ENCODE measurements around the gene FOXP1. TPM values are rescaled to one million over a fixed set of nuclear protein-coding genes. Genes with fewer than 3 reads are reported as not detected.

Gene FOXP1
- total RNA-seq, 1 experiment from 2014 or later, result 58.4 TPM

DNA sequence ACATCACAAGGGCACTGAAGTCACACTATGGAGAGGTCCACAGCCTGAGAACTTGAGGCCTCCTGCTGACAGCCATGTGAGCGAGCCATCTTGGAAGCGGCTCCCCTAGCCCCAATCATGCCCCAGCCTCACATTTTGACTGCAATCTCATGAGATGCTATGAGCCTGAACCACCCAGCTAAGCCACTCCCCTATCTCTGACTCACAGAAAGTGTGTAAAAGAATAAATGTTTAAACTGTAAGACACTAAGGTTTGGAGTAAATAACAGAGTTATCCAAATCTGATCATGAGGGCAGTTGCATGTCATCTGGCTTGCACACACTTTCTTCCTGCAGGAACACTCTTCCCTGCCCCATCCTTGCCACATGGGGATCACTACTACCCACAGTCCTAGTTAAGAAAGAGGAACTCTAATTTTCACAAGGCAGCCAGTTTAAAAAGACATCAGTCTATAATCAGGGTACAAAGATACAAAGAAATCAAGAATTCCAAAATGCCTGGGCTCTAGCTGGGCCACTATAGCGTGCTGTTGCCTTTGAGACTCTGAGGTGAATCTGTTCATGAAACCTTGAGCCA is 494.2 kb downstream of the FOXP1 start:
- no TSS peak for BruUV-seq (replicated peaks)
- TF ChIP-seq EZH2 (IDR thresholded peaks at IDR 0.05; ENCODE audit: borderline replicate concordance, low read depth, low read length, poor library complexity, severe bottlenecking), result no peak
- TF ChIP-seq, protein P1, sequence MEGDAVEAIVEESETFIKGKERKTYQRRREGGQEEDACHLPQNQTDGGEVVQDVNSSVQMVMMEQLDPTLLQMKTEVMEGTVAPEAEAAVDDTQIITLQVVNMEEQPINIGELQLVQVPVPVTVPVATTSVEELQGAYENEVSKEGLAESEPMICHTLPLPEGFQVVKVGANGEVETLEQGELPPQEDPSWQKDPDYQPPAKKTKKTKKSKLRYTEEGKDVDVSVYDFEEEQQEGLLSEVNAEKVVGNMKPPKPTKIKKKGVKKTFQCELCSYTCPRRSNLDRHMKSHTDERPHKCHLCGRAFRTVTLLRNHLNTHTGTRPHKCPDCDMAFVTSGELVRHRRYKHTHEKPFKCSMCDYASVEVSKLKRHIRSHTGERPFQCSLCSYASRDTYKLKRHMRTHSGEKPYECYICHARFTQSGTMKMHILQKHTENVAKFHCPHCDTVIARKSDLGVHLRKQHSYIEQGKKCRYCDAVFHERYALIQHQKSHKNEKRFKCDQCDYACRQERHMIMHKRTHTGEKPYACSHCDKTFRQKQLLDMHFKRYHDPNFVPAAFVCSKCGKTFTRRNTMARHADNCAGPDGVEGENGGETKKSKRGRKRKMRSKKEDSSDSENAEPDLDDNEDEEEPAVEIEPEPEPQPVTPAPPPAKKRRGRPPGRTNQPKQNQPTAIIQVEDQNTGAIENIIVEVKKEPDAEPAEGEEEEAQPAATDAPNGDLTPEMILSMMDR (conservative IDR thresholded peaks at IDR 0.05; ENCODE audit: low read depth, low read length), result no peak
- ChIA-PET CTCF (no interaction called here), POLR2A (ENCODE audit: low non-redundant PET) (interaction anchor here (0.5 kb wide), 1 partner anchor 52 kb away, joined by 3 read pairs; no protein-coding TSS in a partner anchor)
- Histone ChIP-seq H3K4me1 (ENCODE audit: insufficient read depth, low read length, poor library complexity, severe bottlenecking) (no peaks in the 10 kb centered on the region), H3K4me3 (ENCODE audit: low read depth, low read length, poor library complexity, severe bottlenecking) (no peak overlapping the region), H3K9me3 (ENCODE audit: low read depth, low read length, poor library complexity, severe bottlenecking) (no peaks in the 10 kb centered on the region), H3K27me3 (replicated peaks; ENCODE audit: insufficient read depth, low read depth, low read length, poor library complexity) (no peaks in the 10 kb centered on the region), H3K36me3 (ENCODE audit: insufficient read depth, low read length, poor library complexity, severe bottlenecking) (no peaks in the 10 kb centered on the region), H3K27ac (ENCODE audit: low read depth, low read length, poor library complexity, severe bottlenecking) (no peak overlapping the region)
- intact Hi-C loops (cut with micrococcal nuclease; ENCODE audit: unreplicated experiment), result no loop called here
- no peak for DNase-seq (ENCODE audit: low spot score)

DNA sequence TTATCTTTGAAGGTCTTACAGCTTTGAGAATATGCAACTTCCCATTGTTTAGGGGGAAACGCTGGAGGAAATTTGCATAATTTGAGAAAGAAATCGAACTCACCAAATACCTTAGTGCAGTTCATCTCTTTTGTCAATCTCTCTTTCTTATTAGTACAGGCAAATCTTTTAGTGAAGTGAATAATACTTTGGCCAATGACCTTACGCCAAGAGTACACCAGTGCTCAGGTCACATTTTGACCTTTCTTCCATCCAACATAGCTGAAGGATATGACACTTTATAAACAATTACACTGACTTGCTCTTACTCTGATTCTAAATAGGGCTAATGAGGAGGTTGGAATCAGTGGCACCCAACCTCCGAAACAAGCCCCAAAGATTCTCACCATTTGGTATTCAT is 494.8 kb downstream of the FOXP1 start:
- H3K4me3 ChIP-seq (ENCODE audit: low read depth, low read length, poor library complexity, severe bottlenecking), result no peak overlapping the region
- no peak overlapping the region for H3K27ac ChIP-seq (ENCODE audit: low read depth, low read length, poor library complexity, severe bottlenecking)
- no TSS peak for BruUV-seq (replicated peaks)
- ChIA-PET CTCF (no interaction called here), POLR2A (ENCODE audit: low non-redundant PET) (no interaction called here)
- DNase-seq (ENCODE audit: low spot score), result no peak
- H3K36me3 ChIP-seq (ENCODE audit: insufficient read depth, low read length, poor library complexity, severe bottlenecking), result no peaks in the 10 kb centered on the region
- no peaks in the 10 kb centered on the region for H3K9me3 ChIP-seq (ENCODE audit: low read depth, low read length, poor library complexity, severe bottlenecking)
- no peak for TF ChIP-seq EZH2 (IDR thresholded peaks at IDR 0.05; ENCODE audit: borderline replicate concordance, low read depth, low read length, poor library complexity, severe bottlenecking)
- TF ChIP-seq, protein P1 (conservative IDR thresholded peaks at IDR 0.05; ENCODE audit: low read depth, low read length), result no peak
- H3K27me3 ChIP-seq (replicated peaks; ENCODE audit: insufficient read depth, low read depth, low read length, poor library complexity), result no peaks in the 10 kb centered on the region
- no peaks in the 10 kb centered on the region for H3K4me1 ChIP-seq (ENCODE audit: insufficient read depth, low read length, poor library complexity, severe bottlenecking)
- intact Hi-C loops (cut with micrococcal nuclease; ENCODE audit: unreplicated experiment), result no loop called here

DNA sequence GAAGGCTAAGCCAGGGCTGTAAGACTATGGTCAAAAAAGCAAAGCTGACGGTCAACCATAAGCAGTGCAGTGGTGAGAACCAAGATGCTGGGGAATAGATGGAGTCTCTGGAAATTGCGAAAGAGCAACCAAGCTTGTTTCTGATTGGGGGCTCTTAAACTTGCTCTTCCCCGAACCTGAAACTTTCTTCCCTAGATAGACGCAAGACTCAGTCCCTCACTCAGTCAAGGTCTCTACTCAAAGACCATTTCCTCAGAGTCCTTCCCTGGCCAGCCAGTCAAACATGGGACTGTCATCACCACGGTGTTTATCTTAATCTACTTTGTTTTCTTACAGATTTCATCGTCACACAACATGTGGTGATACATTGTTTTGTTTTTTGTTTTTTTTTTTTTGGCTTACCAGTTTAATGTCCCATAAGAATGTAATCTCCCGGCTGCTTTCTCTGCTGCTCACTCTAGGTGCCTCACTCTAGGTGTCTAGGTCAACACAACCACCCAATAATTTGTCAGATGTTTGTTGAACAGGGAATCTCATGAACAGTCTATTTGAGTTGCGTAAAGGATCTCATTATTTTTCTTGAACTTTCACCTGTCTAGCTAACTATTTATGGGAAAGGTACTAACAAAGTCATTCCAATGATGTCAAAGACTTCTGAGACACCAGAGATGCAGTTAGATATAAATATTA is 495.4 kb downstream of the FOXP1 start:
- BruUV-seq (replicated peaks), result no TSS peak
- CTCF ChIA-PET, result no interaction called here

More for the DNA sequence above, 495.4 kb downstream of the FOXP1 start:
- Histone ChIP-seq H3K36me3 (ENCODE audit: insufficient read depth, low read length, poor library complexity, severe bottlenecking) (no peaks in the 10 kb centered on the region), H3K9me3 (ENCODE audit: low read depth, low read length, poor library complexity, severe bottlenecking) (no peaks in the 10 kb centered on the region), H3K4me3 (ENCODE audit: low read depth, low read length, poor library complexity, severe bottlenecking) (no peak overlapping the region), H3K27me3 (replicated peaks; ENCODE audit: insufficient read depth, low read depth, low read length, poor library complexity) (no peaks in the 10 kb centered on the region), H3K27ac (ENCODE audit: low read depth, low read length, poor library complexity, severe bottlenecking) (no peak overlapping the region), H3K4me1 (ENCODE audit: insufficient read depth, low read length, poor library complexity, severe bottlenecking) (no peaks in the 10 kb centered on the region)
- intact Hi-C loops (cut with micrococcal nuclease; ENCODE audit: unreplicated experiment), result no loop called here
- no peak for DNase-seq (ENCODE audit: low spot score)
- TF ChIP-seq, protein P1 (conservative IDR thresholded peaks at IDR 0.05; ENCODE audit: low read depth, low read length), result no peak
- TF ChIP-seq EZH2 (IDR thresholded peaks at IDR 0.05; ENCODE audit: borderline replicate concordance, low read depth, low read length, poor library complexity, severe bottlenecking), result no peak
- POLR2A ChIA-PET (ENCODE audit: low non-redundant PET), result no interaction called here
